HG03139 (cell line): ENCODE measurements around the gene IFNGR1.
"Not testable (repeated sequence)": the region's sequence is repeated elsewhere in the genome, so short reads cannot be mapped to it uniquely, and the experiment has no call there.

Experiments used
- ATAC-seq: cut with Tn5 transposase; IDR thresholded peaks from one replicate; pipeline ENCODE4 v1.9.1; 2021; ENCODE audit not compliant: unreplicated experiment

Gene IFNGR1

GRCh38 chr6:137236581-137237355, 17.6 kb upstream of the IFNGR1 start:
- ATAC-seq: no peak

DNA sequence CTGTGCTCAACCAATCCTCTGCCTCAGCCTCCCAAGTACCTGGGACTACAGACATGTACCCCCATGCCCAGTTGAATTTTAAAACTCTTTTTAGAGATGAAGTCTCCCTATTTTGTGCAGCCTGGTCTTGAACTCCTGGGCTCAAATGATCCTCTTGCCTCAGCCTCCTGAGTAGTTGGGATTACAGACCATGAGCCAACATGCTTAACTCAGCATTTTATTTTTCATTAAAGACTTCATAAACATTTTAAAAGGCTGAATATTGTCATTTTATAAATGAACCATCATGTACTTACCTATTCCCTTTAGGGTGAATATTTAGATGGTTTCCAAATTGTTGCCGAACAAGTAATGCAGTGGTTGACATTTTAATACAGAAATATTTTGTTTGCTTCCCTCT, 16.5 kb upstream of the IFNGR1 start:
- ATAC-seq: no peak

DNA sequence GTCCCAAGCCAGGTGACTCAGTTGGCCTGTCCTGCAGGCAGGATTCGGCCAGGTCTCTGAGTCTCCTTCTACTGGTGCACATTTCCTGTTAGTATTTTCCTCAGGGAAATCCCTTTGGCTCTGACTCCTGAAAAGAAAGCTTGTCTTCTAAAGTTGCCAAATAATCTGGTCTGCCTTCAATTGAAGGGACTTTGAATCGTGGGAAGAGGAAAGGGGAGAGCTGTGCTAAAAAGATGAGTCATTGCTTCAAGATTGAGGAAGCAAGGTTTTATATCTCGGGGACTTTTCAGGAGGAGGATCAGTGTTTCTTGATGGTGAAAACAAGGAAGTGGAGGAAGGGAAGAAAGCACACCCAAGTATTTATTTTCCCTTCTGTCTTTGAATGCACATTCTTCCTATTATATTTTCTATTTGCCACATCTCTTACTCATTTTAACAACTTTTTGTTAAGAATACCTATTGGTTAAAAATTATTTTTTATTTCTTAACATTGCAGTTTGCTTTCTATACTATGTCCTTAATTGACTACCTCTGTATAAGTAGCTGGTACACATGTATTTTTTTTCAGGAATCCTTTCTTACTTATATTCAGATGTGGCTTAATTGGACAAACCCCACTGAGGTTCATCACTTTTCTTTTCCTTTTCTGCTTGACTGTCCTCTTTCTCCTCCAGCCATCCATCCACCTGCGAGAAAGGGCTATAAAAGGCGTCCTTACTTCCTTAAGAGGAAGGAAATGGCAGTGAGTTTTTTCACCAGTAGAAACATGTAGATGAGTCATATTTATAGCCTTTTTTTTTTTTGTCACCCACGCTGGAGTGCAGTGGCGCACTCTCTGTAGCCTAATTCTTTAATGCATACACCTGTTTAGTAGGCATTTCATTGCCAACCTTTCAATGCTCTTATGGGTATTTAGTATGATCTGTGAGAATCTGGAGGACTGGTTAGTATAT, 15.0 kb upstream of the IFNGR1 start:
- ATAC-seq: peak; percentile 57

DNA sequence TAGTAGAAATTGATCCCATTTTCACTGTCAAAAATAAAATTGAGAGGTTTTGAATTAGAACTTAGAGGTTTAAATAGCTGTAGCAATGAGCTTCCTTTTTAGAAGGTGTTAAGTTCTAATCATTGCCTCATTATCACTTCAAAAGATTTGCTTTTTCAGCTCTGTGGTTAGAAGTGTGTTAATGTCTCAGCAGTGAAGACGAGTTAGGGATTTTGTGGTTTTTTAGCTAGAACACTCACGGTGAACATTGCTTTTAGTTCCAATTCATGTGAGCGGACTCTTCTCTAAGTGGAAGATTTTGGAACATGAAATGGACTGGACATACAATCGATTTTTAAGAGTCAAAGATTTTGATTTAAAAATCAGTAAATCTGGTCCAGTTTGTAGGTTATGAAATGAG, 12.7 kb upstream of the IFNGR1 start:
- no peak for ATAC-seq

GRCh38 chr6:137230956-137231555, 11.9 kb upstream of the IFNGR1 start:
- ATAC-seq: no peak

- ATAC-seq: no peak
These were observed 11.4 kb upstream of the IFNGR1 start for GRCh38 chr6:137230547-137230946.

GRCh38 chr6:137229075-137229759, 10.0 kb upstream of the IFNGR1 start:
- ATAC-seq: no peak

GRCh38 chr6:137227871-137228302, 8.7 kb upstream of the IFNGR1 start:
- ATAC-seq: no peak

DNA sequence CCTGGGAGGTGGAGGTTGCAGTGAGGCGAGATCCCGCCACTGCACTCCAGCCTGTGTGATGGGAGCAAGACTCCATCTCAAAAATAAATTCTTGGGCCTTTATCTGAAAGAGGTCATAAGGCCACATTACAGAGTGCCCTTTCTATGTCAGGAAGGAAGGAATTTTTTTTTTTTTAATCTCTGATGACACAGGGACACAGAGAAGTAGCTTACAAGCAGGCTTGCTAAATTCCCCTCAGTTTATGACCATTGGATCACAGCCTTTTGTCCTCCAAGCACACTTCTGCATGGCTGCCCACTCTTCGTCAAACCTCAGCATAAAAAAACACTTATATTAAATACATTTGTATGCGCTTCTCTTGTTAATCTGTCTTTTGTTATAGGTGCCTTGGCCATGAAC, 7.5 kb upstream of the IFNGR1 start:
- no peak for ATAC-seq

- ATAC-seq: peak; percentile 49
These were observed 5.6 kb upstream of the IFNGR1 start for GRCh38 chr6:137224799-137225198.

GRCh38 chr6:137223370-137224131, 4.4 kb upstream of the IFNGR1 start:
- ATAC-seq: no peak

- ATAC-seq: no peak
These were observed 3.2 kb upstream of the IFNGR1 start for GRCh38 chr6:137222381-137222780.

GRCh38 chr6:137219664-137220252, 573 bp upstream of the IFNGR1 start:
- ATAC-seq: no peak

GRCh38 chr6:137218473-137218916, 690 bp downstream of the IFNGR1 start:
- ATAC-seq: peak; percentile 37

DNA sequence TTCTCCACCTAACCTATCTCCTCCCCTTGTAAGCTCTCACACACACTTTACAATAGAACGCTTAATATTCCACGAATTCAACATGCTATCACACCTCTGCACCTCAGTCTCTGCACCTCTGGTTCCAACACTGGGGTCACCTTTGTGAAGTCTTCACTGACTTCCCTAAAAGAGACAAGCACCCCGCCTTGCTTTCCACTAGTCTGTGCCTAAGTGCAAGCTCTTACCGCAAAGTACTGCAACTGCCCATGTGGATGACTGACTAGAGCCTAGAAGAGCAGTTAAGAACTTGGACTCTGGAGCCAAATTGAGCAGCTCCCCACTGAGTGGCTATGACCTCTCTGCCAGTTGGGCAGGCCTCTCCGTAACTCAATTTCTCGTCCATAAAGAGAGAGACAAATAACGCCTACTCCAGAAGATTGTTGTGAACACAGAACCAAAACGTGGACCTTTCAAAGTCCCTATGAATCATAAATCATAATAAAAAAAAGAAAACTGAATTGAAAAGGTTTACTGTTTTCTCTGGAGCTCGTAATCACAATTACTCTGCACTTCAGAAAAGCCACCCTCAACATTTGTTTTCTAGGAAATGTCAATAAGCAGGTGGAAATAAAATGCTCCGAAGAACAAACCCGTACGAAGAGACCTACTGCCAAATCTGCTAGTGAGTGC, 1.2 kb downstream of the IFNGR1 start:
- no peak for ATAC-seq

DNA sequence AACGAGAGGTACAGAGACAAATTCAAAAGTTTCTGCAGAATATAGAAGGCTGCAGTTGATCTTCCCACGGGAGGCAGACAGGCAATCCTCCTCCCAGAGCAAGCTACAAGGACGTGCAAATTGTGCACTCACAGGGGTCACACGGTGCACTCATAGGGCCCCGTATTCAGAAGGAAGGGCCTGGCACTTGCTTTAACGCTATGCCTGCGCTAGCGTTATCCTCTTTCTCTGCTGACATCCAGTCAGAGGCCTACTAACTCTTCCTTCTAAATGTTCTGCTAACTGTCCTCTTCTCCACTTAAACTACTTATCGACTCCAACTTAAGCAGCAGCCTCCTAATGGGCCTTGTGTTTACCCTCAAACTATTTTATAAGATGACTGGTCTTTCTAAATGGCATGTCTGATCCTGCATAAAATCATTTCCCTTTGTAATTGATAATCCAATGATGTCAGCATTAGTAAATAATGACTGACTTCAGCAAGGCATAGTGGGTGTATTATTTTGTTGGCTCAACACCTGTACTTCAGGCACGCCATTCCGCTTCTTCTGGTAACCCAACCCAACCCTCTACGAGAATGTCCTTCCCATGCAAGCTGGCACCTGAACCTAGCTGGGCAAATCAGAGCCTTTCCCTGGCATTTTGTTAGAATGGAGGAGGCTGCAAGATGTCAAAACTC, 2.2 kb downstream of the IFNGR1 start:
- no peak for ATAC-seq

DNA sequence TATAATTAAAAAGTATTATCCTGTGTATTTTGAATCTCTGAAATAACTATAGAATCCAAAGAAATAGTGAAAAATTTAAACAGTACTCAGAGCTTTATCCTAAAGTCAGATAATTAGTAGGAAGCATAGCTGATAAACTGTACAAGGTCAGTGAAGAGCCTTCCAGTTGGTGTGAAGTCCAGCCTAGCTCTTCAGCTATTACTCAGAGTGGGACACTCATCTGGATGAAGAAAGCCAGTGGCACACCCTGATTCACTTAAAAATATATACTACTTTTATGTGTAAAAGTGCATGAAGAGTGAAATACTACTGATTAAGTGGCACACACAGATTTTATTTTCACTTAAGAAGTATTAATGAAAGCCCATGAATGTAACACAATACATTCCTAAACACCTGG, 3.1 kb downstream of the IFNGR1 start:
- ATAC-seq: no peak

- not testable (repeated sequence) for ATAC-seq
These were observed 3.6 kb downstream of the IFNGR1 start for GRCh38 chr6:137215630-137216029.

DNA sequence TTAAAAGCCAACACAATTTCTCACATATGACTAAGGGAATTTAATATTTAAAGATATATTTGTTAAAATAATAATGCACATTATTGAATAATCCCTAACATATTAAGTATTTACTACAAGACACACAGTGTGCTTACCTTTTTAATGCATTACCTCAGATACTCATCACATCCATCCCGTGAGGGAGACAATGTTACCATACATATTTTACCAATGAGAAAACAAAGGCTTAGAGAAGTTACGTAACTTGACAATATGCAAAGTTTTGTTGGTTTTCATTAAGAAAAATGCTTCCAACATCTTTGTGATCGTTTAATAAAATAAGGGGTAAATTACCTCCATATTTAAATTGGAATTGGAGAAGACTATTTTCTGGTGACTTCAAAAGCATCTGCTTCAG, 4.3 kb downstream of the IFNGR1 start:
- ATAC-seq: no peak
